CD4-positive, alpha-beta memory T cell (primary cell): ENCODE data around the gene OR2A5. TPM values are rescaled to one million over a fixed set of nuclear protein-coding genes. Genes with fewer than 3 reads are reported as not detected.

Source experiments
- CTCF ChIA-PET: fragments of 350-600 bp; sonication (Branson Sonifier 250); formaldehyde crosslinking; loops from one replicate; lab custom pipeline; 2021; ENCODE audit warnings: inconsistent platforms; ENCODE audit not compliant: partially characterized antibody; lab: Charles Lee
- POLR2A ChIA-PET: fragments of 350-600 bp; sonication (Branson Sonifier 250); formaldehyde crosslinking; loops from one replicate; lab custom pipeline; 2021; ENCODE audit not compliant: partially characterized antibody; lab: Charles Lee
- DNase-seq, 5 donors: peaks; one replicate each; pipeline versions ENCODE4 v3.0.0 to v3.0.0-alpha.2; 2020 to 2022; ENCODE audit warnings: mixed read lengths in 1 of 5
- H3K27ac ChIP-seq: one replicate; pipeline ENCODE4 v1.7.0; 2013; ENCODE audit warnings: low read depth, low read length
- H3K27me3 ChIP-seq: 2 replicates; pipeline ENCODE4 v1.7.0; 2013; ENCODE audit warnings: mild to moderate bottlenecking, low read length, moderate library complexity; ENCODE audit not compliant: insufficient read depth
- H3K36me3 ChIP-seq: 2 replicates; pipeline ENCODE4 v1.7.0; 2013; ENCODE audit warnings: mild to moderate bottlenecking, low read length, moderate library complexity; ENCODE audit not compliant: insufficient read depth
- H3K4me1 ChIP-seq: 2 replicates; pipeline ENCODE4 v1.7.0; 2013; ENCODE audit warnings: mild to moderate bottlenecking, low read length, moderate library complexity; ENCODE audit not compliant: insufficient read depth
- H3K4me3 ChIP-seq, 2 donors: one replicate each; pipeline ENCODE4 v1.7.0; 2013; ENCODE audit warnings: low read length in 2 of 2, mild to moderate bottlenecking in 1 of 2
- H3K9me3 ChIP-seq, 2 donors: one replicate each; pipeline ENCODE4 v1.7.0; 2013; ENCODE audit warnings: low read length in 2 of 2, control low read depth in 1 of 2; ENCODE audit not compliant: control insufficient read depth in 1 of 2
- H3K27ac Mint-ChIP-seq, 7 donors: one replicate each; pipeline ENCODE4 v1.8.0; 2020 to 2021; ENCODE audit warnings: mixed read lengths in 7 of 7, mild to moderate bottlenecking in 6 of 7, inconsistent platforms in 3 of 7, moderate library complexity in 3 of 7
- H3K27me3 Mint-ChIP-seq, 2 donors: one replicate each; pipeline ENCODE4 v1.8.0; 2020 to 2021; ENCODE audit warnings: mixed read lengths in 2 of 2
- H3K36me3 Mint-ChIP-seq, 2 donors: one replicate each; pipeline ENCODE4 v1.8.0; 2020 to 2021; ENCODE audit warnings: mixed read lengths in 2 of 2, inconsistent platforms in 1 of 2, mild to moderate bottlenecking in 1 of 2
- H3K4me1 Mint-ChIP-seq, 4 donors: one replicate each; pipeline ENCODE4 v1.8.0; 2020 to 2021; ENCODE audit warnings: mixed read lengths in 4 of 4, mild to moderate bottlenecking in 1 of 4
- H3K4me3 Mint-ChIP-seq, 8 donors: one replicate each; pipeline ENCODE4 v1.8.0; 2020 to 2021; ENCODE audit warnings: mixed read lengths in 8 of 8, mild to moderate bottlenecking in 7 of 8, moderate library complexity in 6 of 8, inconsistent platforms in 3 of 8
- H3K9me3 Mint-ChIP-seq, 8 donors: one replicate each; pipeline ENCODE4 v1.8.0; 2020 to 2021; ENCODE audit warnings: mixed read lengths in 8 of 8, mild to moderate bottlenecking in 5 of 8, inconsistent platforms in 3 of 8, moderate library complexity in 1 of 8
- intact Hi-C: fragments of 100-400 bp; cut with micrococcal nuclease; formaldehyde crosslinking; loops from one replicate; pipeline ENCODE4 v1.15.1; 2023
- polyA plus RNA-seq, 2 donors: library from polyadenylated mRNA; unstranded; fragments of 300-500 nt; fragmentation: Illumina TruSeq; gene quantifications; one replicate each; pipeline ENCODE4 v1.2.3, GENCODE V29; 2021
- total RNA-seq, 2 experiments: library from RNA; stranded (reverse); gene quantifications; one replicate each; pipeline ENCODE4 v1.2.3, GENCODE V29; 2021

OR2A5 gene
- total and polyA plus RNA-seq, 4 experiments from 2014 or later = not detected

- Histone ChIP-seq H3K27ac (no peak overlapping the region), H3K27me3 (no peaks in the 10 kb centered on the region), H3K4me3 (no peak overlapping the region), H3K4me1 (no peaks in the 10 kb centered on the region), H3K9me3 (no peaks in the 10 kb centered on the region), H3K36me3 (no peaks in the 10 kb centered on the region)
- Mint-ChIP-seq H3K9me3 (peaks cover 0 to 10% (median 5%) of the 10 kb centered on the region in 8 donors), H3K36me3 (no peaks in the 10 kb centered on the region), H3K27me3 (no peaks in the 10 kb centered on the region), H3K27ac (no peak overlapping the region), H3K4me3 (no peak overlapping the region), H3K4me1 (no peaks in the 10 kb centered on the region)
- CTCF ChIA-PET = no interaction called here
- POLR2A ChIA-PET = no interaction called here
- intact Hi-C loops = no loop called here
- DNase-seq = no peak
Measured at GRCh38 chr7:144086730-144087129, 38.0 kb downstream of the OR2A5 start.

- Histone ChIP-seq H3K4me1 (no peaks in the 10 kb centered on the region), H3K9me3 (no peaks in the 10 kb centered on the region), H3K27ac (no peak overlapping the region), H3K27me3 (no peaks in the 10 kb centered on the region), H3K4me3 (no peak overlapping the region), H3K36me3 (no peaks in the 10 kb centered on the region)
- Mint-ChIP-seq H3K9me3 (peaks cover 0 to 12% (median 5%) of the 10 kb centered on the region in 8 donors), H3K36me3 (no peaks in the 10 kb centered on the region), H3K27me3 (peaks cover 0 to 2% of the 10 kb centered on the region in 2 donors), H3K4me3 (no peak overlapping the region), H3K4me1 (no peaks in the 10 kb centered on the region), H3K27ac (no peak overlapping the region)
- ChIA-PET CTCF (no interaction called here), POLR2A (no interaction called here)
- DNase-seq = no peak
- intact Hi-C loops = no loop called here
Measured at GRCh38 chr7:144087230-144087629, 38.5 kb downstream of the OR2A5 start.

- ChIA-PET CTCF (no interaction called here), POLR2A (no interaction called here)
- H3K36me3 ChIP-seq = no peaks in the 10 kb centered on the region
- H3K27me3 Mint-ChIP-seq = peaks cover 2% of the 10 kb centered on the region in 2 donors
- H3K27ac Mint-ChIP-seq = no peak overlapping the region
- no peak overlapping the region for H3K4me3 Mint-ChIP-seq
- intact Hi-C loops = no loop called here
- H3K9me3 ChIP-seq = no peaks in the 10 kb centered on the region
- H3K4me1 Mint-ChIP-seq = no peaks in the 10 kb centered on the region
- H3K4me3 ChIP-seq = no peak overlapping the region
- no peak overlapping the region for H3K27ac ChIP-seq
- peaks cover 0 to 17% (median 12%) of the 10 kb centered on the region in 8 donors for H3K9me3 Mint-ChIP-seq
- no peak for DNase-seq
- no peaks in the 10 kb centered on the region for H3K4me1 ChIP-seq
- H3K27me3 ChIP-seq = no peaks in the 10 kb centered on the region
- no peaks in the 10 kb centered on the region for H3K36me3 Mint-ChIP-seq
Measured at GRCh38 chr7:144090667-144091066, 41.9 kb downstream of the OR2A5 start.

GRCh38 chr7:144098776-144099175 is 50.0 kb downstream of the OR2A5 start:
- DNase-seq = no peak
- Histone ChIP-seq H3K27me3 (no peaks in the 10 kb centered on the region), H3K4me3 (no peak overlapping the region), H3K4me1 (no peaks in the 10 kb centered on the region), H3K27ac (no peak overlapping the region), H3K36me3 (no peaks in the 10 kb centered on the region), H3K9me3 (no peaks in the 10 kb centered on the region)
- CTCF ChIA-PET = interaction anchor here (1.3 kb wide), 1 partner anchor 29 kb away, joined by 4 read pairs; no protein-coding TSS in a partner anchor
- Mint-ChIP-seq H3K27ac (no peak overlapping the region), H3K4me1 (no peaks in the 10 kb centered on the region), H3K4me3 (no peak overlapping the region), H3K36me3 (no peaks in the 10 kb centered on the region), H3K27me3 (peaks cover 4 to 9% of the 10 kb centered on the region in 2 donors), H3K9me3 (peaks cover 0 to 8% (median 4%) of the 10 kb centered on the region in 8 donors)
- intact Hi-C loops = no loop called here
- POLR2A ChIA-PET = no interaction called here

- H3K27ac ChIP-seq = no peak overlapping the region
- H3K4me1 ChIP-seq = no peaks in the 10 kb centered on the region
- Mint-ChIP-seq H3K27me3 (peaks cover 5 to 7% of the 10 kb centered on the region in 2 donors), H3K36me3 (no peaks in the 10 kb centered on the region), H3K4me1 (no peaks in the 10 kb centered on the region), H3K9me3 (peaks cover 0 to 2% (median 0%) of the 10 kb centered on the region in 8 donors), H3K27ac (no peak overlapping the region), H3K4me3 (no peak overlapping the region)
- no peaks in the 10 kb centered on the region for H3K9me3 ChIP-seq
- ChIA-PET CTCF (no interaction called here), POLR2A (no interaction called here)
- H3K27me3 ChIP-seq = no peaks in the 10 kb centered on the region
- H3K36me3 ChIP-seq = no peaks in the 10 kb centered on the region
- intact Hi-C loops = no loop called here
- no peak for DNase-seq
- no peak overlapping the region for H3K4me3 ChIP-seq
Measured at GRCh38 chr7:144100607-144101006, 51.9 kb downstream of the OR2A5 start.

- CTCF ChIA-PET = no interaction called here
- no peak overlapping the region for H3K27ac Mint-ChIP-seq
Measured at GRCh38 chr7:144102041-144102440, 53.3 kb downstream of the OR2A5 start.

GRCh38 chr7:144105211-144105610 is 56.5 kb downstream of the OR2A5 start:
- ChIA-PET POLR2A (no interaction called here), CTCF (interaction anchor here (1.1 kb wide), 1 partner anchor 23 kb away, joined by 3 read pairs; no protein-coding TSS in a partner anchor)
- no peaks in the 10 kb centered on the region for H3K36me3 ChIP-seq
- no peaks in the 10 kb centered on the region for H3K9me3 ChIP-seq
- DNase-seq = no peak
- Mint-ChIP-seq H3K36me3 (no peaks in the 10 kb centered on the region), H3K27me3 (peaks cover 7 to 11% of the 10 kb centered on the region in 2 donors), H3K4me3 (no peak overlapping the region), H3K9me3 (peaks cover 0 to 2% (median 0%) of the 10 kb centered on the region in 8 donors), H3K4me1 (no peaks in the 10 kb centered on the region), H3K27ac (no peak overlapping the region)
- H3K4me3 ChIP-seq = no peak overlapping the region
- H3K4me1 ChIP-seq = no peaks in the 10 kb centered on the region
- intact Hi-C loops = no loop called here
- H3K27me3 ChIP-seq = no peaks in the 10 kb centered on the region
- no peak overlapping the region for H3K27ac ChIP-seq

More at GRCh38 chr7:144102041-144102440, 53.3 kb downstream of the OR2A5 start:
- no peaks in the 10 kb centered on the region for H3K4me1 Mint-ChIP-seq
- no peaks in the 10 kb centered on the region for H3K27me3 ChIP-seq
- H3K9me3 ChIP-seq = no peaks in the 10 kb centered on the region
- H3K27me3 Mint-ChIP-seq = peaks cover 4 to 9% of the 10 kb centered on the region in 2 donors
- no peak overlapping the region for H3K4me3 Mint-ChIP-seq
- H3K9me3 Mint-ChIP-seq = no peaks in the 10 kb centered on the region
- intact Hi-C loops = no loop called here
- H3K36me3 Mint-ChIP-seq = no peaks in the 10 kb centered on the region
- no peaks in the 10 kb centered on the region for H3K36me3 ChIP-seq
- H3K4me3 ChIP-seq = no peak overlapping the region
- POLR2A ChIA-PET = no interaction called here
- no peaks in the 10 kb centered on the region for H3K4me1 ChIP-seq
- H3K27ac ChIP-seq = no peak overlapping the region
- DNase-seq = no peak
